Tibial artery (tissue), 4 donors: ENCODE measurements around the gene FARS2.

Experiments used
- DNase-seq, 2 donors: peaks; one replicate each; pipeline ENCODE4 v3.0.0-alpha.2; 2019
- H3K27ac ChIP-seq, 2 donors: fragments of 200-600 bp; sonication (generic) in 1 of 2; 1 replicate in 1 of 2; 2 replicates in 1 of 2; pipeline ENCODE4 v1.5.1; 2018 to 2019; ENCODE audit warnings: mild to moderate bottlenecking in 1 of 2
- H3K27me3 ChIP-seq, 2 donors: fragments of 200-600 bp; sonication (generic) in 1 of 2; one replicate each; pipeline versions ENCODE4 v1.5.1 to v1.6.0; 2016 to 2019
- H3K36me3 ChIP-seq, 3 donors: fragments of 200-600 bp; sonication (generic) in 2 of 3; one replicate each; pipeline ENCODE4 v1.5.1; 2016 to 2019; ENCODE audit warnings: mild to moderate bottlenecking in 2 of 3
- H3K4me1 ChIP-seq, 4 donors: fragments of 200-600 bp; sonication (generic) in 2 of 4; 1 replicate in 3 of 4; 2 replicates in 1 of 4; pipeline ENCODE4 v1.5.1; 2016 to 2019
- H3K4me3 ChIP-seq, 2 donors: fragments of 200-600 bp; sonication (generic) in 1 of 2; 1 replicate in 1 of 2; 2 replicates in 1 of 2; pipeline ENCODE4 v1.5.1; 2018 to 2019; ENCODE audit warnings: mild to moderate bottlenecking in 2 of 2
- H3K9me3 ChIP-seq, 3 donors: fragments of 200-600 bp; sonication (generic) in 1 of 3; one replicate each; pipeline ENCODE4 v1.5.1; 2016 to 2019
- CTCF ChIP-seq, 2 experiments: fragments of 200-600 bp in 1 of 2; fragments of 450-650 bp in 1 of 2; IDR thresholded peaks; one replicate each; pipeline ENCODE4 v1.5.1; 2017 to 2019; ENCODE audit warnings: antibody characterized with exemption in 2 of 2, mild to moderate bottlenecking in 1 of 2, moderate library complexity in 1 of 2
- intact Hi-C: fragments of 100-400 bp; cut with DNase I; formaldehyde crosslinking; loops from one replicate; pipeline ENCODE4 v1.15.0; 2023; ENCODE audit warnings: low total_unique reads

The FARS2 gene

GRCh38 chr6:5598123-5598522 lies 336.8 kb downstream of the FARS2 start:
- Histone ChIP-seq H3K4me1 (no peaks in the 10 kb centered on the region), H3K9me3 (no peaks in the 10 kb centered on the region), H3K27me3 (no peaks in the 10 kb centered on the region), H3K36me3 (no peaks in the 10 kb centered on the region), H3K27ac (no peak overlapping the region), H3K4me3 (no peak overlapping the region)
- no peak for TF ChIP-seq CTCF (IDR thresholded peaks at IDR 0.05)
- intact Hi-C loops = no loop called here
- DNase-seq = no peak

GRCh38 chr6:5599127-5599526 lies 337.8 kb downstream of the FARS2 start:
- H3K27me3 ChIP-seq = no peaks in the 10 kb centered on the region
- H3K9me3 ChIP-seq = no peaks in the 10 kb centered on the region
- H3K36me3 ChIP-seq = no peaks in the 10 kb centered on the region
- no peak for DNase-seq
- H3K4me3 ChIP-seq = no peak overlapping the region
- no peak for TF ChIP-seq CTCF (IDR thresholded peaks at IDR 0.05)
- intact Hi-C loops = no loop called here
- H3K4me1 ChIP-seq = no peaks in the 10 kb centered on the region
- H3K27ac ChIP-seq = no peak overlapping the region

- no peaks in the 10 kb centered on the region for H3K27me3 ChIP-seq
- H3K9me3 ChIP-seq = no peaks in the 10 kb centered on the region
- TF ChIP-seq CTCF (IDR thresholded peaks at IDR 0.05) = no peak
- no peaks in the 10 kb centered on the region for H3K36me3 ChIP-seq
- no peak for DNase-seq
- no peak overlapping the region for H3K27ac ChIP-seq
- no peaks in the 10 kb centered on the region for H3K4me1 ChIP-seq
- intact Hi-C loops = no loop called here
- H3K4me3 ChIP-seq = no peak overlapping the region
These were observed 344.6 kb downstream of the FARS2 start for GRCh38 chr6:5605937-5606336.

GRCh38 chr6:5606546-5606945 lies 345.2 kb downstream of the FARS2 start:
- DNase-seq = no peak
- no peak for TF ChIP-seq CTCF (IDR thresholded peaks at IDR 0.05)
- intact Hi-C loops = no loop called here

GRCh38 chr6:5610640-5611039 lies 349.3 kb downstream of the FARS2 start:
- no peak for TF ChIP-seq CTCF (IDR thresholded peaks at IDR 0.05)
- intact Hi-C loops = no loop called here
- Histone ChIP-seq H3K9me3 (no peaks in the 10 kb centered on the region), H3K27me3 (no peaks in the 10 kb centered on the region), H3K27ac (no peak overlapping the region), H3K36me3 (no peaks in the 10 kb centered on the region), H3K4me1 (no peaks in the 10 kb centered on the region), H3K4me3 (no peak overlapping the region)
- no peak for DNase-seq

More at GRCh38 chr6:5606546-5606945, 345.2 kb downstream of the FARS2 start:
- Histone ChIP-seq H3K4me3 (no peak overlapping the region), H3K36me3 (no peaks in the 10 kb centered on the region), H3K27me3 (no peaks in the 10 kb centered on the region), H3K27ac (no peak overlapping the region), H3K9me3 (no peaks in the 10 kb centered on the region), H3K4me1 (no peaks in the 10 kb centered on the region)

- Histone ChIP-seq H3K4me3 (no peak overlapping the region), H3K27me3 (no peaks in the 10 kb centered on the region), H3K4me1 (peaks cover 0 to 3% (median 0%) of the 10 kb centered on the region in 4 donors), H3K27ac (no peak overlapping the region), H3K36me3 (peaks cover 0 to 5% (median 0%) of the 10 kb centered on the region in 3 donors), H3K9me3 (no peaks in the 10 kb centered on the region)
- intact Hi-C loops = no loop called here
- TF ChIP-seq CTCF (IDR thresholded peaks at IDR 0.05) = no peak
- DNase-seq = no peak
These were observed 355.9 kb downstream of the FARS2 start for GRCh38 chr6:5617179-5617578.
